GM19035 (cell line): ENCODE data around the gene TBCC.

Experiments
- ATAC-seq: cut with Tn5 transposase; IDR thresholded peaks from one replicate; pipeline ENCODE4 v1.9.1; 2021; ENCODE audit not compliant: unreplicated experiment

TBCC gene

DNA sequence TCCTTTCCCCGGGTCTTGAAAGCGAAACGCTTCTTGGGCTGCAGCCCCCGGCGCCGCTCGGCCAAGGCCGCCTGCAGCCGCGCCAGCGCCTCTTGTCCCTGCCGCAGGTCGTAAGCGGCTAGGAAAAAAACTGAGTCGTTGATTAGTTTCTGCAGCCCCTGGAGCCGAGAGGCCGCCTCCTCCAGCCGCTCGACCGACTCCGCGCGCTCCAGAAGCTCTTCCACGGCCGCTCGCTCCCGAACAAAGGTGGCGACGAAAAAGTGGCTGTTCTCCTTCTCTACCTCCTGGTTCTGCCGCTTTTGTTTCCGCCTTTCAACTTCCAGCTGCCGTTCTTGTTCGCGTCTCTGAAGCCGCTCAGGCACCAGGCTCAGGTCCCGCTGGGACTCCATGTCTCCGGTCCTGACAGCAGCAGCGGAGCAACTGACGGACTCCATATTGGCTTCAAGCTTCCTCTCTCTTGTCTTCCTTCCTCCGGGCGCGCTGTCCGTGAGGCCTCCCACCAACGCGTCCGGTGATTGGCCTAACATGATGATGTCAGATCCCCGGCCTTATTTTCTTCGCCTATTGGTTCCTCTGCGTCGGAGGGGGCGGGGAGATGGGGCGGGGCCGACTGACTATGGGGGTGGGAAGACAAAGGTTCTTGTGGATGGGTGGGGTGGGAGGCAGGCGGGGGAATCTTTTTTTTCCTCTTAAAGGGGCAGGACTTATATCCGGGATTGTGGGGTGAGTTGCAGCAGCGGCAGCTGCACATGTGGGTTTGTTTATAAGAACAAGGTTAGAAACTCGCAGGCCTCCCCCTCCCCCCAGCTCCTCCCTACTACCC is at the start of gene TBCC:
TBCC (minus strand) TSS at position 464 of the 823 bp plus-strand sequence; CDS start at position 434, 30 bp downstream.
- peak; percentile 79 for ATAC-seq

- ATAC-seq, result no peak
Measured at GRCh38 chr6:42795651-42796050, 49.7 kb upstream of the TBCC start.

DNA sequence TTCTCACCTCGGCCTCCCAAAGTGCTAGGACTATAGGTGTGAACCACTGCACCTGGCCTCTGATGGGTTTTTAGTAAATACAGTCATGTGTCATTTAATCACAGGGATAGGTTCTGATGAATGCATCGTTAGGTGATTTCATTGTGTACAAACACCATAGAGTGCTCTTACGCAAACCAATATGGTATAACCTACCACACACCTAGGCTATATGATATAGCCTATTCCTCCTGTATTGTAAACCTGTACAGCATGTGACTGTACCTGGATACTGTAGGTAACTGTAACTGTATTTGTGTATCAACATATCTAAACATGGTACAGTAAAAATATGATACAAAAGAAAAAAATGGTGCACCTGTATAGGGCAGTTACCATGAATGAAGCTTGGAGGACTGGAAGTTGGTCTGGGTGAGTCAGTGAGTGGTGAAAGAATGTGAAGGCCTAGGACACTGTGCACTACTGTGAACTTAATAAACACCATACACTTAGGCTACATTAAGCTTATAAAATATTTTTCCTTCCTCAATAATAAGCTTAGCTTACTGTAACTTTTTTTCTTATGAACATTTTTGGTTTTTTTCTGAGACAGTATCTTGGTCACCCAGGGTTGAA is 45.9 kb upstream of the TBCC start:
- ATAC-seq, result no peak

- ATAC-seq, result no peak
Measured at GRCh38 chr6:42790549-42791181, 44.8 kb upstream of the TBCC start.

DNA sequence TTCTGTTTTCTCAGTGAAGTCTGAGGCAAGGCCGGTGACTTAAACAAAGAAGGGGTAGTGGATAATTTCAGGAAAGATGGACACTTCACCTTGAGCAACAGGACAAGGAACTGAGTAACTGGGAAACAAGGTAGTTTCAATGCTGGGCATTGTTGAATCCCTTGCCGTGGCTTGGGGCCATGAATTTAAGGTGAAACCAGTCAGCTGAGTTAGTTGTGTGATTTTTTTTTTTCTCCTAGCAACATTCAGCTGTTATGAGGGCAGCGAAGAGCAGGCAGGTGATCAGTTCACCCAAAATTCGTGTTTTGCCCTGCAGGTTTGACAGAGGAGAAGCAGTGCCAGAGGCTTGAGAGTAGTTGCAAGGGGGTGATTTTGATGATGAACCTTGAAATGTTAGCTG is 42.8 kb upstream of the TBCC start:
- ATAC-seq, result no peak

DNA sequence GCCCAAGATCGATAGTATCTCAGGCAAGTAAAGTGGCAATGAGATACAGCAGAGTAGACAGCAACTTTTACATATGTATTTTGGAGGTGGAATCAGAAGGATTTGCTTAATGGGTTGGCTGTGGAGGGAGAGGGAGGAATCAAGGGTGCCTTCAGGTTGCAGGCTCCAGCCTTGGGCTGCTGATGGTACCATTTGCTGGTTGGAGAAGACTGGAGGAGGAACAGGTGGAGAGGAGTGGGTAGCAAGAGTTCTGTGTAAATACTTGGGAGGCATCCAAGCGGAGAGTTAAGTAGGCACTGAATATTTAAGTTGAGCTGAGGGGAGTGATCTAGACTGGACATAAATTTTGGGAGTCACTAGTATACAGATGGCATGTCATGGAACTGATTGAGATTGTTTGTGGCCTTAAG is 41.2 kb upstream of the TBCC start:
- no peak for ATAC-seq

DNA sequence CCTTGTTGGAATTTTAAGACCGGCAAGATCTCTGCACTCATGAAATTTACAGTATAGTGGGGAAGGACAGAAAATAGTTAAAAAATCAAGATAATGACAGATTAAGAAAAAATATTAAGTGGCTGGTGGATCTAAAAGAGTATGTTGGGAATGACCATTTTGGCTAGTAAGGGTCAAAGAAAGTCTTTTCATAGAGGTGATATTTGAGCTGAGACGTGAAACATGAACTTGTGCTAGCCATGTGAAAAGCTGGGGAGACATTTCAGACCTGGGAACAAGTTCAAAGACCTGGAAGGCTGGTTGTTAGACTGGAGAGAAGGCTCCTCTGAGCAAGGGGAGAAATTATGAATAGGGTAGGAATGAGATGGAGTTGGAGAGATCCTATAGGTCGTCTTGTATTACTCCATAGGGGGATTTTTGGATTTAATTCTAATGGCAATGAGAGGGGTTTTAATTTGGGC is 40.7 kb upstream of the TBCC start:
- ATAC-seq, result no peak

GRCh38 chr6:42784717-42785498 is 39.0 kb upstream of the TBCC start:
- ATAC-seq, result no peak

DNA sequence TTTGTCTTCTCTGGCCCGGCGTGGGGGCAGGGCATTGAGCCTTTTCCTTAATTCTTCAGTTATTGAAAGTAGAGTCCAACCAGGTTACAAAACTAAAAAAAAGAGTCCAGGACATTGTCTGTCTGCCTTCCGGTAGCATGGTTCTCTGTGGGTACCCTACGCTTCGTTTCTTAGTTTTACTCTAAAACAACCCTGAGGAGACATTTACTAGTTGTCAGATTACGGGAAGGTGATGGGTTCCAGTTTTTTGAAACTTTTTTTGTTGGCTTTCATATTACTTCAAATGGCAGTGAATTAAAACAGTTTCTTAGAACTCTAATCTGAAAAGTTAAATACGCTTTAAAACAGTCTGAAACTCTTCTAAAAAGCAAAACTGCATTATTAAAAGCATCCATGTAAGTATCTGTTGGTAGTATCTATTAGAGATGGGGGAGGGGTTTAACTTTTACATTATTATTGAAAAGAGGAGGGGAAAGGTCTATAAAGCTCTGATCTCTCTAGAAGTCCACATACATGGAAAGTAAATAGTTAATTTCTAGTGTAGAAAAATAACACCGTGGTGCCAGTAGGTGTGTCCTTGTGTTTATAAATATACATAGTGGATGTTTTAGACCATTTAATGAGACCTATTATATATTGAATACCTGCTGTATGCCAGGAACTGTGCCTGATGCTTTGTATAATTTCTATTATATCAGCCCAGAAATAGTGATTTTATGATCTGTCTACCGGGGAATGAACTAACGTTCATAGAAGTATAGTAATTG is 38.2 kb upstream of the TBCC start:
- ATAC-seq, result no peak

DNA sequence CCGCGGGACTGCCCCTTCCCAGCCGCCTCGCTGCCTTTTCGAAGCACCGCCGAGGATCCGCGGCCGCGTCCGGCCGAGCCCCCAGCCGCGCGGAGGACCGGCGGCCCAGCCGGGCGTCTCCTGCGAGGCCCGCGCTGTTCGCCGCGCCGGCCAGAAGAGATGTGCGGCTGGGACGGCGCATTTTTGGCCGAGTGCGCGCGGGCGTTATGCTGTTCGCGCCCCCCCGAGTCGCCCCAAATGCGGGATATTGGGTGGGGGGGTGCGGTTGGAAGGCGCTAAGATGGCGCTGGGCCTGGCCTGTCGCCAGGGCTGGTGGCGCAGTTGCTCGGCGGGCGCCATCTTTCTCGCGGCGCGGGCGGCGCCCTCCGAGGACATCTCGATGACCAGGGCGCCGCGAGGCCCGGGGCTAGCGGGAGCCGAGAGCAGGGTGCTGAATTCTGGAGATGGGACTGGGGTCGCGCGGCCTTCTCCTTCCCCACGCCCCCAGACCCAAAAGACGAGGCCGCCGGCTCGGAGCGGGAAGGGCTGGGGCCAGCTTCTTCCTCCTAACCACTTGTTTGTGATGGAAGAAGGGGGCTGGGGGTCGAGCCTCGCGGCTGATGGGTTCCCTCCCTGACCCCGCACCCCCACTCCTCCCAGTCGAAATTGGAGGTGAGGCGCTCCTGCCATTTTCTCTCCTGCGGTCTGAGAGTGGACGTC is 37.4 kb upstream of the TBCC start:
- peak; percentile 48 for ATAC-seq

DNA sequence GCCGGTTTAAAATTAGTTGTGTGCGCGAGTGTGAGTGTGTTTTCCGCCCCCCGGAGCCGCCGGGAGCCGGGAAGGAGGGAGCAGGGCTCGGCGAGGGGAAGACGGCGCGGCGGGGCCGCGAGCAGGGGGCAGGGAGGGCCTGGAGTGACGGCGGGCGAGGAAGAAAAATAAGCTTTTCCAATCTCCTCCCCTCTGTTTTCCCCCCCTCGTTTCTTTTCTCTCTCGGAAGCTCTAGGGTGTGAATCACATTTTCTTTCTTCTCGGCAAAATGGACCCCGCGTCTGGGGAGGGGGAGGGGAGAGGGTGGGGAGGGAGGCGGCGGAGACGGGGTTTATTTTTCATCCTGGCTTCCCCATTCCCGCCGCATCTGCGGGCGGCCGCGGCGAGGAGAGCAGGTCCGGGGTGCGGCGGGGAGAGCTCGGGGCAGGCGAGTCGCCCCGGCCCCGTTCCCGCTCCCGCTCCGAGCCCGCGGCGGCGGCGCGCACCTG is 36.8 kb upstream of the TBCC start:
- ATAC-seq, result peak; percentile 14

GRCh38 chr6:42781796-42782688 is 36.1 kb upstream of the TBCC start, which contains the start of gene BICRAL:
TSS of gene BICRAL (plus strand) at chr6:42782052. CDS start at chr6:42822023, 39,971 bp downstream.
- ATAC-seq, result peak; percentile 12

DNA sequence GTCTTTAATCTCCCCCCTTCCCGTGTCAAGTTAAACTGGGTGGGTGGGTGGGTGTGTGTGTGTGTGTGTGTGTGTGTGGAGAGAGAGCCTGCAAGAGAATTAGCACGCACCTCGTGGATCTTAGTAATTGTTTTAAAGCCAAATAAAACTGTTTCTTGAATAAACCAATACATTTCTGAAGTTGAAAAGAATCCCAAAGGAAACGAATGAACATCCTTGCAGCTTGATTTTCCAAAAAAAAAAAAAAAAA is 35.6 kb upstream of the TBCC start:
- no peak for ATAC-seq

DNA sequence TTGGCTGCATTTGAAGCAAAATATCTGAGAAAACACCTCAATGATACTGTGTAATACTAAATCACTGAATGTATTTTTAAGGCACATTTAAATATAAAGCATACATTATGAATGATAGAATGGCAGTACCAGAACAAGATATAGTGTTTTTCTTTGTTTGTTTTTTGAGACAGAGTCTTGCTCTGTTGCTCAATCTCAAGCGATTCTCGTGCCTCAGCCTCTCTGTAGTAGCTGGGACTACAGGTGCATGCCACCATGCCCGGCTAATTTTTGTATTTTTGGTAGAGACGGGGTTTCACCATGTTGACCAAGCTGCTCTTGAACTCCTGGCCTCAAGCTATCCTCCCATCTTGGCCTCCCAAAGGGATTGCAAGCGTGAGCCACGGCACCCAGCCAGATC is 33.6 kb upstream of the TBCC start:
- no peak for ATAC-seq

DNA sequence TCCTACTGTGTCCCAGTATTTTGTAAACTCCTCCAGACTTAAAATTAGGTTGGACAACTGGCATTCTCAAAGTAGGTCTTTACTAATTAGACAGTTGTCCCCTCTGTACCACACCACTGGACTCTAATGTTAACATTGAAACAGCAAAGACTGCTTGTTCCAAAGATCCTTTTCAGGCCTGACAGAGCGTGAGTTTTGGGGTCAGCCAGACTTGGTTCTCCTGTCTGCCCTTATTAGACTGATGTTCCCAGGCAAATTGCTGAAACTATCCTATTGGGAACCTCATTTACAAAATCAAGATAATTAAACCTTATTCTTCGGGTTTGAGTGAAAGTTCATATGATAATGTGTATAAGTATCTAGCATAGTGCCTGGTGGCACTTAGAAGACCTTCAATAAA is 32.2 kb upstream of the TBCC start:
- ATAC-seq, result no peak

DNA sequence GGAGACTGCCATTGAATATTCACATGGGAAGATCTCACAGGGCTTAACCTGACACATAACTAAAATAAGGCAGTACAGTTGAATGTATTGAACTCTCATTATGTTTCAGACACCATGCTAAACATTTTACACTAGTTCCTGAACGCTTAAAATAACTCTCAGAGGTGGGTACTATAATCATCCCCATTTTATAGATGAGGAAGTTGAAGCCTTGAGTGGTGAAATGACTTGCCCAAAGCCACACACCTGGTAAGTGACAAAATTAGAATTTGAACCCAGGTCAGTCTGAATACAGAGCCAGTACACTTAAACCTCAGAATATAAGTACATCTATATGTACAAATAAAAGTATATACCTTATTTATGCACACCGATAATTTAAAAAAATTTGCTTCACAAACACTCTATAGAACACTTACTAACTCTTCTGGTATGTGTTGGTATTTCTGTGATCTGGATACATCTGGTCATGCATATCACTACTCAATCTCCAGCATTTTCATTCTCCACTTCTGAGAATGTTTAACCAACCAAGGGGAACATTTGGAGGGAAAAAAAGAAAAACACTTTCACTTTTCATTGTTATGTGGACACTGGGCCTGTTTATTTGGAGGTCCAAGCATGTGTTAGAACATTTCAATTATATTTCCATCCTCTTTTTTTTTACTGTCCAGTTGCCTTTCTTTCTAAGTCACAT is 31.4 kb upstream of the TBCC start:
- ATAC-seq, result no peak

DNA sequence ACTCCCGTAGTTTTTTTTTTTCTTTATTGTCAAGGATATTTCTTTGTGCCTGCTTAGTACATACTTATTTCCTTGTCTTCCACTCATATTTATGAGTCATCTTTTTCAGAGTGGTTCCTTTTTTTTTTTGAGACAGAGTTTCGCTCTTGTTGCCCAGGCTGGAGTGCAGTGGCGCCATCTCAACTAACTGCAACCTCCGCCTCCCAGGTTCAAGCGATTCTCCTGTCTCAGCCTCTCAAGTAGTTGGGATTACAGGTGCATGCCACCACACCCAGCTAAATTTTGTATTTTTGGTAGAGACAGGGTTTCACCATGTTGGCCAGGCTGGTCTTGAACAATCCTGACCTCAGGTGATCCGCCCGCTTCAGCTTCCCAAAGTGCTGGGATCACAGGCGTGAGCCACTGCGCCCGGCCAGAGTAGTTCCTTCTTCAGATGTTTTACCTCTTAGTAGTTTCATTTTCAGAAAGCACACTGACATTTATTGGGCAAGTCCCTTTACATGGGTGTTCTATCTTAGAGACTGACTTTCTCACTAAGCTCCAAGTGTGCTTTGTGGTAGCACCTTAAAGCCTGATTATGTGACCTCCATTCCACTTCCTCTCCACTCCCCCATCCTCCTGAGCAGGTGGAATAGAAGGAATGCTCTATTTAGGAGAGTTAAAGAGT is 29.1 kb upstream of the TBCC start:
- ATAC-seq, result peak; percentile 51

DNA sequence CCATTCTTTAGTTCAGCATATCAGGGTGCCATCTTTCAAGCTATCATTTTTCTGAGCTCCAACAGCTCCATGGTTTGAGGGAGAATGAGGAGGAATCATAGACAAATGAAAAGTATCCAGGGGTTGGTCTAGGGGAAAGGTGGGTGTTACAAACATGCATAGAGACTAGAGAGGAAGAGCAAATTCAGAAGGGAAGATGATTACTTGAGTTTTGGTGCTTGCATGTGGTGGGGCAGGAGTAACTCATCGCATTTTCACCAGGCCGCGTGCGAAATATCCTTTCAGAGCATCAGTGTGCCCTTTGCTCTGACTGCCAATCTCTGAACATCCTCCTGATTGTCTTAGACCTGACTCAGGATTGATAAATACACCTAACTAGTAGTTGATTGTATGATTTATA is 28.3 kb upstream of the TBCC start:
- ATAC-seq, result no peak
